DMS153 treated with DMSO at 0.1 percent for 48 hours (cell line): ENCODE data around the gene SHISA2.
"Not testable (repeated sequence)": the region's sequence is repeated elsewhere in the genome, so short reads cannot be mapped to it uniquely, and the experiment has no call there.

ENCODE experiments used
- DNase-seq: peaks from one replicate; lab custom pipeline; 2025; ENCODE audit not compliant: unreplicated experiment; lab: John Stamatoyannopoulos, UW

SHISA2 gene

GRCh38 chr13:26051657-26052311, at the start of gene SHISA2:
Gene SHISA2 (minus strand): TSS chr13:26052016. CDS start chr13:26050975, 1,041 bp downstream.
- peak; percentile 74 for DNase-seq

GRCh38 chr13:26095846-26096610, 44.2 kb upstream of the SHISA2 start:
- no peak for DNase-seq

GRCh38 chr13:26095338-26095737, 43.5 kb upstream of the SHISA2 start:
- no peak for DNase-seq

GRCh38 chr13:26076821-26077220, 25.0 kb upstream of the SHISA2 start:
- DNase-seq = not testable (repeated sequence)

GRCh38 chr13:26075498-26075897, 23.7 kb upstream of the SHISA2 start:
- DNase-seq = no peak

- no peak for DNase-seq
Observed at GRCh38 chr13:26074706-26075105, 22.9 kb upstream of the SHISA2 start.

- DNase-seq = not testable (repeated sequence)
Observed at GRCh38 chr13:26072335-26072734, 20.5 kb upstream of the SHISA2 start.

GRCh38 chr13:26071691-26072090, 19.9 kb upstream of the SHISA2 start:
- DNase-seq = no peak

GRCh38 chr13:26069642-26070041, 17.8 kb upstream of the SHISA2 start:
- not testable (repeated sequence) for DNase-seq

- not testable (repeated sequence) for DNase-seq
Observed at GRCh38 chr13:26068372-26068771, 16.6 kb upstream of the SHISA2 start.

- no peak for DNase-seq
Observed at GRCh38 chr13:26067601-26068000, 15.8 kb upstream of the SHISA2 start.

- not testable (repeated sequence) for DNase-seq
Observed at GRCh38 chr13:26066492-26066891, 14.7 kb upstream of the SHISA2 start.

- DNase-seq = peak; percentile 54
Observed at GRCh38 chr13:26062853-26063444, 11.1 kb upstream of the SHISA2 start.

GRCh38 chr13:26061947-26062346, 10.1 kb upstream of the SHISA2 start:
- DNase-seq = no peak

- no peak for DNase-seq
Observed at GRCh38 chr13:26061256-26061655, 9.4 kb upstream of the SHISA2 start.

- no peak for DNase-seq
Observed at GRCh38 chr13:26060357-26060756, 8.5 kb upstream of the SHISA2 start.

GRCh38 chr13:26058704-26059103, 6.9 kb upstream of the SHISA2 start:
- DNase-seq = no peak

GRCh38 chr13:26054896-26055295, 3.1 kb upstream of the SHISA2 start:
- no peak for DNase-seq

- no peak for DNase-seq
Observed at GRCh38 chr13:26053418-26053980, 1.7 kb upstream of the SHISA2 start.

GRCh38 chr13:26052337-26052736, 521 bp upstream of the SHISA2 start:
- peak; percentile 74 for DNase-seq

GRCh38 chr13:26051231-26051656, 572 bp downstream of the SHISA2 start:
- no peak for DNase-seq
